Natural killer cell (primary cell): ENCODE data around the gene MDFIC2. TPM values are rescaled to one million over a fixed set of nuclear protein-coding genes. Genes with fewer than 3 reads are reported as not detected.

Experiments
- ATAC-seq, 3 donors: fragments of 150-1000 bp in 2 of 3; fragments of 200-7000 bp in 1 of 3; cut with Tn5 transposase; 1 replicate in 1 of 3; 2 replicates in 2 of 3; pipeline ENCODE4 v1.10.0; 2021; ENCODE audit warnings: mild to moderate bottlenecking in 2 of 3, moderate library complexity in 2 of 3
- DNase-seq, 2 donors: peaks; one replicate each; pipeline versions ENCODE4 v3.0.0 to v3.0.0-alpha.2; 2013 to 2021; ENCODE audit warnings: mixed read lengths in 1 of 2
- H3K27ac ChIP-seq: one replicate; pipeline ENCODE4 v1.5.1; 2013; ENCODE audit warnings: mild to moderate bottlenecking, low read length
- H3K27me3 ChIP-seq: one replicate; pipeline ENCODE4 v1.6.1; 2013; ENCODE audit warnings: low read length; ENCODE audit not compliant: control insufficient read depth, insufficient read depth
- H3K36me3 ChIP-seq: one replicate; pipeline ENCODE4 v1.6.1; 2013; ENCODE audit warnings: low read length; ENCODE audit not compliant: control insufficient read depth, insufficient read depth
- H3K4me1 ChIP-seq: one replicate; pipeline ENCODE4 v1.6.1; 2013; ENCODE audit warnings: low read length; ENCODE audit not compliant: control insufficient read depth, insufficient read depth
- H3K4me3 ChIP-seq: one replicate; pipeline ENCODE4 v1.5.1; 2013; ENCODE audit warnings: low read length
- H3K9me3 ChIP-seq: one replicate; pipeline ENCODE4 v1.6.1; 2013; ENCODE audit warnings: low read length; ENCODE audit not compliant: control insufficient read depth, insufficient read depth
- H3K27ac Mint-ChIP-seq, 2 donors: one replicate each; pipeline ENCODE4 v1.8.0; 2022; ENCODE audit warnings: mild to moderate bottlenecking in 2 of 2, mixed read lengths in 2 of 2, moderate library complexity in 1 of 2
- H3K27me3 Mint-ChIP-seq, 2 donors: one replicate each; pipeline ENCODE4 v1.8.0; 2022; ENCODE audit warnings: low read depth in 2 of 2, mixed read lengths in 2 of 2
- H3K36me3 Mint-ChIP-seq: one replicate; pipeline ENCODE4 v1.8.0; 2022; ENCODE audit warnings: mixed read lengths
- H3K4me1 Mint-ChIP-seq, 2 donors: one replicate each; pipeline ENCODE4 v1.8.0; 2022; ENCODE audit warnings: mixed read lengths in 2 of 2
- H3K4me3 Mint-ChIP-seq: one replicate; pipeline ENCODE4 v1.8.0; 2022; ENCODE audit warnings: mild to moderate bottlenecking, moderate library complexity, mixed read lengths
- H3K9me3 Mint-ChIP-seq, 2 donors: one replicate each; pipeline ENCODE4 v1.8.0; 2022; ENCODE audit warnings: mixed read lengths in 2 of 2
- WGBS: methylation state at CpG from one replicate; pipeline ENCODE4 v1.1.7; 2013; ENCODE audit warnings: missing lambda C conversion rate; ENCODE audit not compliant: insufficient coverage; 5-methylcytosine and 5-hydroxymethylcytosine counted together
- intact Hi-C: fragments of 100-400 bp; cut with micrococcal nuclease; formaldehyde crosslinking; loops from one replicate; pipeline ENCODE4 v1.14.2; 2022
- total RNA-seq, 4 donors: library from RNA; stranded (reverse); fragments of 120-200 nt in 1 of 4; gene quantifications; one replicate each; pipeline versions ENCODE4 v1.2.3 to v1.2.4, GENCODE V29; 2013 to 2022
- TF ChIP-seq, protein P1 (sequence below): fragments of 200-600 bp; IDR thresholded peaks from one replicate; pipeline ENCODE4 v1.8.0; 2022; ENCODE audit warnings: antibody characterized with exemption

MDFIC2 gene
- total RNA-seq, 3 donors from 2014 or later (not counting 1 experiment from before 2014, with no cell fraction given), result not detected

DNA sequence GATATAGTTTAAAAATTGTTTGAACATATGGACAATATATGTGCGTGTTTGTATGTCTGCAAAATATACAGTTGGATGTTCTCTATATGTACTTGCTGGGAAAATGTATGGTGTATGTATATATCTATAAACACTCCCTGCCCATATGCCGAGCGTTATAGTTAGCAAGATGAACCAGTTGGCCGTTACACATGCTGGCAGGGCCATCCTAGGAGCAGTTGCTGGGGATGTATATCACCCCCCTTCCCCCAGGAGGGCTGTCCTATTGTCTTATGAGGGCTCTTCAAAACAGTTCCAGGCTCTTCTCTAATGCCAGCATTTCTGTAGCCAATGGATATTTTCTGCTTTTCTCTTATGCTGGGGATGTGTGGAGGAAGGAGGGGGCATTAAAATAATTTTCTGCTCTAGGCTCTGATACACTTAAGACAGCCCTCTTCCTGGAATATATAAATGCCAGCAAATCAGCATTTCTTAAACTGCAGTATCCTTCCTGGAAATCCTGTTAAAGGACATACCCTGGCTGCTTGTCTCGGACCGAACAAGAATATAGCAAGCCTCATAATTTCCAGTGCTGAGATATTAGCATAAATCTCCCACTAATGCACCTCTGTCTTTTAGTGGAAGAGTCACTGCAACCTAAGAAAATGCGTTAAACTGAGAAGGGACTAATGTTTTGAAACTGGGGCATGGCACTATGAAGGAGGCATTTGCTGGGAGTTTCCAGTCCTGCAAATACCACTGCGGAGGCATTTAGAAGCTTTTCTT is 134.4 kb downstream of the MDFIC2 start:
- Histone ChIP-seq H3K27me3 (no peaks in the 10 kb centered on the region), H3K4me3 (no peak overlapping the region), H3K27ac (no peak overlapping the region), H3K36me3 (no peaks in the 10 kb centered on the region), H3K4me1 (no peaks in the 10 kb centered on the region), H3K9me3 (no peaks in the 10 kb centered on the region)
- Mint-ChIP-seq H3K27ac (no peak overlapping the region), H3K9me3 (peaks cover 2 to 3% of the 10 kb centered on the region in 2 donors), H3K27me3 (no peaks in the 10 kb centered on the region), H3K36me3 (no peaks in the 10 kb centered on the region), H3K4me1 (no peaks in the 10 kb centered on the region), H3K4me3 (no peak overlapping the region)
- TF ChIP-seq, protein P1, sequence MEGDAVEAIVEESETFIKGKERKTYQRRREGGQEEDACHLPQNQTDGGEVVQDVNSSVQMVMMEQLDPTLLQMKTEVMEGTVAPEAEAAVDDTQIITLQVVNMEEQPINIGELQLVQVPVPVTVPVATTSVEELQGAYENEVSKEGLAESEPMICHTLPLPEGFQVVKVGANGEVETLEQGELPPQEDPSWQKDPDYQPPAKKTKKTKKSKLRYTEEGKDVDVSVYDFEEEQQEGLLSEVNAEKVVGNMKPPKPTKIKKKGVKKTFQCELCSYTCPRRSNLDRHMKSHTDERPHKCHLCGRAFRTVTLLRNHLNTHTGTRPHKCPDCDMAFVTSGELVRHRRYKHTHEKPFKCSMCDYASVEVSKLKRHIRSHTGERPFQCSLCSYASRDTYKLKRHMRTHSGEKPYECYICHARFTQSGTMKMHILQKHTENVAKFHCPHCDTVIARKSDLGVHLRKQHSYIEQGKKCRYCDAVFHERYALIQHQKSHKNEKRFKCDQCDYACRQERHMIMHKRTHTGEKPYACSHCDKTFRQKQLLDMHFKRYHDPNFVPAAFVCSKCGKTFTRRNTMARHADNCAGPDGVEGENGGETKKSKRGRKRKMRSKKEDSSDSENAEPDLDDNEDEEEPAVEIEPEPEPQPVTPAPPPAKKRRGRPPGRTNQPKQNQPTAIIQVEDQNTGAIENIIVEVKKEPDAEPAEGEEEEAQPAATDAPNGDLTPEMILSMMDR, result no peak
- intact Hi-C loops, result no loop called here
- 91% methylated on average over 7 of the region's 8 CpGs for WGBS
- ATAC-seq, result no peak
- DNase-seq, result no peak

DNA sequence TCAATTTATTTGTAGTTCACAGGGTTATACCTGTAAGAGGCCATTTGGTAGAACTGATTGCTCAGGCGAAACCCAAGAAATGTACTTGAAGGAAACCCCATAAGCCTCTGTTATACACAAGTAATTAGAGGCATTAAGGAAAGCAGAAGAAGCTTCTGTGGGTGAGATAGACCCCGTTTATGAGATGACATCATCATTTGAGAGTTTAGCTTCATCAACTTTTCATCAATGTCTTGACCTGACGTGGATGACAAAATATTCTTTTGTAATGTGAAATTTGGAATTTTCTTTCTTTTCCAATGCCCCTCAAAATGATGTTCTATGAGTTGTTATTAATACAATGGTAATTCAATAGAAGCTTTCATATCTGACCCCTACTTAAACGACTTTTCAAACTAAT is 136.2 kb downstream of the MDFIC2 start:
- Mint-ChIP-seq H3K4me3 (no peak overlapping the region), H3K36me3 (no peaks in the 10 kb centered on the region), H3K27me3 (no peaks in the 10 kb centered on the region), H3K9me3 (peaks cover 2 to 3% of the 10 kb centered on the region in 2 donors), H3K4me1 (no peaks in the 10 kb centered on the region), H3K27ac (no peak overlapping the region)
- no peaks in the 10 kb centered on the region for H3K36me3 ChIP-seq
- intact Hi-C loops, result no loop called here
- TF ChIP-seq, protein P1, result no peak
- DNase-seq, result no peak
- no peak for ATAC-seq
- WGBS, result 85% methylated on average over 2 of the region's 4 CpGs
- H3K27me3 ChIP-seq, result no peaks in the 10 kb centered on the region
- no peak overlapping the region for H3K27ac ChIP-seq
- H3K4me3 ChIP-seq, result no peak overlapping the region
- no peaks in the 10 kb centered on the region for H3K9me3 ChIP-seq
- no peaks in the 10 kb centered on the region for H3K4me1 ChIP-seq

DNA sequence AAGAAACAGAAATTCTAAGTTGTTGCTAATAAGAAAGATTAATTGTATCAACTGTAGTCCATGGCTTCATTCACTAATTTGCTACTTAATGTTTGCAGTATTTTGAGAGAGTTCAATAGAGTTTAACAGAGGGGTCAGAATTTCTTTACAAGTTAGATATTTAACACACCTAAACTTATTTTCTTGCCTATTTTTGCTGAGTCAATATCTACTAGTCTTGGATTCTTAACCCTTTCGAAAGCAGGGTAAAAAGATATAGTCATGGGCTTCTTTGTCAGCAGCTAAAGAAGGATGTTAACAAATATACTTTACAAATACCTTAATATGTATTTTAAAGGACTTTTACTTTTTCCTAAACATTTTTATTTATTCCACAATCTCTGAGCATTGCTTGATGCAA is 155.6 kb downstream of the MDFIC2 start:
- Mint-ChIP-seq H3K4me3 (no peak overlapping the region), H3K36me3 (no peaks in the 10 kb centered on the region), H3K27ac (no peak overlapping the region), H3K4me1 (no peaks in the 10 kb centered on the region), H3K9me3 (peaks cover 2 to 3% of the 10 kb centered on the region in 2 donors), H3K27me3 (no peaks in the 10 kb centered on the region)
- Histone ChIP-seq H3K4me3 (no peak overlapping the region), H3K36me3 (no peaks in the 10 kb centered on the region), H3K4me1 (no peaks in the 10 kb centered on the region), H3K27ac (no peak overlapping the region), H3K27me3 (no peaks in the 10 kb centered on the region), H3K9me3 (no peaks in the 10 kb centered on the region)
- no CpG with 5 or more reads among the region's 1 CpG for WGBS
- TF ChIP-seq, protein P1, result no peak
- intact Hi-C loops, result no loop called here
- DNase-seq (no peak), ATAC-seq (no peak)

DNA sequence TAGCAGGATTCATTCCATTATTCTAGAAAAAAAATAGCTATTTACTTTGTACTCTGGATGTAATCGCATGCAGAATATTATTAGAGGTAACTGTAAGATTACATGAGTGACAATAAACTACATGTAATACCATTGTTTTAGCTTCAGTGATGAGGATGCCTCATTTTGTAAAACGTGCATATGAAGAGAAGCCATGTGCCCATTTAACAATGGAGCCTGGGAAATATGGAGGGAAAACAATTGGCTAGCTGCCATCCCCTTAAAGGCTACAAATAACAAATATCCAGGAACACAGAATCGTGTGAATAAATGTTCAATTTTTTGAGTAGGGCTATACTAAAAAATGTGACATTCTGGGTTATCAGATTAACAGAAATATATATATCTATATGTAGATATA is 161.8 kb downstream of the MDFIC2 start:
- Mint-ChIP-seq H3K27me3 (no peaks in the 10 kb centered on the region), H3K9me3 (peaks cover 0 to 2% of the 10 kb centered on the region in 2 donors), H3K36me3 (no peaks in the 10 kb centered on the region), H3K27ac (no peak overlapping the region), H3K4me1 (no peaks in the 10 kb centered on the region), H3K4me3 (no peak overlapping the region)
- Histone ChIP-seq H3K36me3 (no peaks in the 10 kb centered on the region), H3K9me3 (no peaks in the 10 kb centered on the region), H3K4me1 (no peaks in the 10 kb centered on the region), H3K27ac (no peak overlapping the region), H3K27me3 (no peaks in the 10 kb centered on the region), H3K4me3 (no peak overlapping the region)
- no CpG with 5 or more reads among the region's 3 CpGs for WGBS
- no peak for ATAC-seq
- intact Hi-C loops, result no loop called here
- TF ChIP-seq, protein P1, result no peak
- no peak for DNase-seq
